SHP77 (cell line): ENCODE measurements around the gene CDK4.

Source experiments
- DNase-seq, 2 experiments: peaks; one replicate each; lab custom pipeline; 2025; lab: John Stamatoyannopoulos, UW

CDK4 gene

GRCh38 chr12:57771873-57772428 lies 19.8 kb upstream of the CDK4 start, which contains the start of gene METTL1:
TSS of gene METTL1 (minus strand) at chr12:57772105. CDS start at chr12:57772083, 22 bp downstream.
- DNase-seq: peak; percentile 91 to 96

- peak; percentile 77 to 89 for DNase-seq
These were observed 19.2 kb upstream of the CDK4 start for GRCh38 chr12:57771236-57771872.

- DNase-seq: no peak
These were observed 18.6 kb upstream of the CDK4 start for GRCh38 chr12:57770734-57771133.

- no peak for DNase-seq
These were observed 17.5 kb upstream of the CDK4 start for GRCh38 chr12:57769594-57769993.

- DNase-seq: no peak
These were observed 15.8 kb upstream of the CDK4 start for GRCh38 chr12:57767876-57768275.

GRCh38 chr12:57767305-57767698 lies 15.2 kb upstream of the CDK4 start:
- DNase-seq: no peak

- DNase-seq: peak in 1 of 2 experiments; percentile 14
These were observed 14.6 kb upstream of the CDK4 start, which contains the start of gene CYP27B1 for GRCh38 chr12:57766464-57767304. TSS of gene CYP27B1 (minus strand) at chr12:57767078. CDS start at chr12:57767041, 37 bp downstream.

- DNase-seq: no peak
These were observed 13.8 kb upstream of the CDK4 start for GRCh38 chr12:57765698-57766463.

GRCh38 chr12:57765003-57765697 lies 13.0 kb upstream of the CDK4 start:
- no peak for DNase-seq

- DNase-seq: no peak
These were observed 12.5 kb upstream of the CDK4 start for GRCh38 chr12:57764662-57765002.

GRCh38 chr12:57763881-57764661 lies 12.0 kb upstream of the CDK4 start:
- DNase-seq: no peak

- no peak for DNase-seq
These were observed 10.4 kb upstream of the CDK4 start for GRCh38 chr12:57762463-57762862.

GRCh38 chr12:57761391-57761998 lies 9.4 kb upstream of the CDK4 start:
- DNase-seq: no peak

GRCh38 chr12:57760347-57760982 lies 8.4 kb upstream of the CDK4 start:
- no peak for DNase-seq

GRCh38 chr12:57759360-57759980 lies 7.4 kb upstream of the CDK4 start:
- peak in 1 of 2 experiments; percentile 63 for DNase-seq

GRCh38 chr12:57758552-57759359 lies 6.6 kb upstream of the CDK4 start:
- no peak for DNase-seq

- DNase-seq: no peak
These were observed 5.7 kb upstream of the CDK4 start for GRCh38 chr12:57757771-57758170.
